ENCODE data around the gene NUP98.

GRCh38 chr11:3795131-3796001 is 2.0 kb downstream of the NUP98 start:
- TF ChIP-seq CTCF (IDR thresholded peaks at IDR 0.05) (no peak), POLR2A (IDR thresholded peaks at IDR 0.05) (no peak)
